Skeletal muscle satellite cell (primary cell): ENCODE measurements around the gene TTC39C.

Experiments
- H3K27me3 ChIP-seq: 2 replicates; pipeline ENCODE4 v1.7.0; 2013; ENCODE audit warnings: low read length; ENCODE audit not compliant: control insufficient read depth, insufficient read depth
- H3K36me3 ChIP-seq: 2 replicates; pipeline ENCODE4 v1.7.0; 2013; ENCODE audit warnings: mild to moderate bottlenecking, control low read depth, low read length; ENCODE audit not compliant: insufficient read depth
- H3K4me1 ChIP-seq: 2 replicates; pipeline ENCODE4 v1.7.0; 2013; ENCODE audit warnings: low read length; ENCODE audit not compliant: control insufficient read depth, insufficient read depth
- H3K4me2 ChIP-seq: 2 replicates; pipeline ENCODE4 v1.7.0; 2013; ENCODE audit warnings: mild to moderate bottlenecking, low read length
- H3K4me3 ChIP-seq: 2 replicates; pipeline ENCODE4 v1.7.0; 2013; ENCODE audit warnings: low read length
- H3K9ac ChIP-seq: 2 replicates; pipeline ENCODE4 v1.7.0; 2013; ENCODE audit warnings: mild to moderate bottlenecking, low read depth, low read length, moderate library complexity
- H3K9me3 ChIP-seq: replicated peaks from 2 replicates; pipeline ENCODE4 v1.7.0; 2013; ENCODE audit warnings: mild to moderate bottlenecking, control low read depth, low read length

TTC39C gene

GRCh38 chr18:23995180-23995579 is 19.4 kb upstream of the TTC39C start:
- peaks cover 13% of the 10 kb centered on the region for H3K4me1 ChIP-seq
- H3K9ac ChIP-seq = no peak overlapping the region
- no peak overlapping the region for H3K4me3 ChIP-seq
- no peaks in the 10 kb centered on the region for H3K27me3 ChIP-seq
- no peak overlapping the region for H3K4me2 ChIP-seq
- H3K36me3 ChIP-seq = no peaks in the 10 kb centered on the region
- H3K9me3 ChIP-seq = no peaks in the 10 kb centered on the region

- H3K4me1 ChIP-seq = peaks cover 13% of the 10 kb centered on the region
- H3K9me3 ChIP-seq = no peaks in the 10 kb centered on the region
- H3K4me2 ChIP-seq = no peak overlapping the region
- no peaks in the 10 kb centered on the region for H3K27me3 ChIP-seq
- no peak overlapping the region for H3K4me3 ChIP-seq
- H3K36me3 ChIP-seq = no peaks in the 10 kb centered on the region
- no peak overlapping the region for H3K9ac ChIP-seq
Measured at GRCh38 chr18:23998018-23998417, 16.5 kb upstream of the TTC39C start.

GRCh38 chr18:23998820-23999219 is 15.7 kb upstream of the TTC39C start:
- H3K9ac ChIP-seq = no peak overlapping the region
- no peaks in the 10 kb centered on the region for H3K9me3 ChIP-seq
- no peaks in the 10 kb centered on the region for H3K36me3 ChIP-seq
- H3K4me3 ChIP-seq = no peak overlapping the region
- no peaks in the 10 kb centered on the region for H3K27me3 ChIP-seq
- H3K4me1 ChIP-seq = peaks cover 14% of the 10 kb centered on the region
- H3K4me2 ChIP-seq = no peak overlapping the region

- Histone ChIP-seq H3K27me3 (no peaks in the 10 kb centered on the region), H3K4me3 (no peak overlapping the region), H3K9ac (no peak overlapping the region), H3K4me2 (no peak overlapping the region), H3K36me3 (no peaks in the 10 kb centered on the region), H3K4me1 (peaks cover 15% of the 10 kb centered on the region), H3K9me3 (no peaks in the 10 kb centered on the region)
Measured at GRCh38 chr18:24000613-24001490, 13.7 kb upstream of the TTC39C start.

- peaks cover 15% of the 10 kb centered on the region for H3K4me1 ChIP-seq
- H3K4me3 ChIP-seq = no peak overlapping the region
Measured at GRCh38 chr18:24002479-24002878, 12.1 kb upstream of the TTC39C start.

GRCh38 chr18:24003288-24003687 is 11.3 kb upstream of the TTC39C start:
- Histone ChIP-seq H3K9ac (no peak overlapping the region), H3K4me2 (no peak overlapping the region), H3K4me1 (peaks cover 15% of the 10 kb centered on the region), H3K36me3 (no peaks in the 10 kb centered on the region), H3K9me3 (no peaks in the 10 kb centered on the region), H3K4me3 (no peak overlapping the region), H3K27me3 (peaks cover 4% of the 10 kb centered on the region)

More at GRCh38 chr18:24002479-24002878, 12.1 kb upstream of the TTC39C start:
- Histone ChIP-seq H3K9ac (no peak overlapping the region), H3K4me2 (no peak overlapping the region), H3K36me3 (no peaks in the 10 kb centered on the region), H3K9me3 (no peaks in the 10 kb centered on the region), H3K27me3 (no peaks in the 10 kb centered on the region)

- H3K4me1 ChIP-seq = peaks cover 15% of the 10 kb centered on the region
- no peak overlapping the region for H3K4me3 ChIP-seq
- no peaks in the 10 kb centered on the region for H3K36me3 ChIP-seq
- H3K4me2 ChIP-seq = peak overlapping the region; percentile 24
- no peaks in the 10 kb centered on the region for H3K9me3 ChIP-seq
- H3K9ac ChIP-seq = peak overlapping the region; percentile 52
- H3K27me3 ChIP-seq = peaks cover 11% of the 10 kb centered on the region
Measured at GRCh38 chr18:24003903-24004640, 10.5 kb upstream of the TTC39C start.

GRCh38 chr18:24006712-24007313 is 7.7 kb upstream of the TTC39C start:
- Histone ChIP-seq H3K36me3 (no peaks in the 10 kb centered on the region), H3K27me3 (peaks cover 26% of the 10 kb centered on the region), H3K4me2 (no peak overlapping the region), H3K4me1 (peaks cover 15% of the 10 kb centered on the region), H3K9me3 (no peaks in the 10 kb centered on the region), H3K9ac (no peak overlapping the region), H3K4me3 (no peak overlapping the region)

- H3K4me2 ChIP-seq = no peak overlapping the region
- no peaks in the 10 kb centered on the region for H3K9me3 ChIP-seq
- H3K4me3 ChIP-seq = no peak overlapping the region
- H3K9ac ChIP-seq = no peak overlapping the region
- peaks cover 26% of the 10 kb centered on the region for H3K27me3 ChIP-seq
- H3K36me3 ChIP-seq = no peaks in the 10 kb centered on the region
- peaks cover 13% of the 10 kb centered on the region for H3K4me1 ChIP-seq
Measured at GRCh38 chr18:24009246-24009645, 5.3 kb upstream of the TTC39C start.

- no peak overlapping the region for H3K9ac ChIP-seq
- H3K4me1 ChIP-seq = peaks cover 8% of the 10 kb centered on the region
- no peak overlapping the region for H3K4me2 ChIP-seq
- no peaks in the 10 kb centered on the region for H3K9me3 ChIP-seq
- H3K27me3 ChIP-seq = peaks cover 26% of the 10 kb centered on the region
- H3K36me3 ChIP-seq = no peaks in the 10 kb centered on the region
- no peak overlapping the region for H3K4me3 ChIP-seq
Measured at GRCh38 chr18:24009651-24010333, 4.8 kb upstream of the TTC39C start.

- H3K9ac ChIP-seq = no peak overlapping the region
- no peaks in the 10 kb centered on the region for H3K9me3 ChIP-seq
- H3K4me2 ChIP-seq = no peak overlapping the region
- H3K4me1 ChIP-seq = peaks cover 6% of the 10 kb centered on the region
- H3K4me3 ChIP-seq = no peak overlapping the region
- H3K27me3 ChIP-seq = peaks cover 26% of the 10 kb centered on the region
- no peaks in the 10 kb centered on the region for H3K36me3 ChIP-seq
Measured at GRCh38 chr18:24010673-24011072, 3.9 kb upstream of the TTC39C start.
